Bone marrow (tissue), 2 donors: ENCODE results near the gene TRIM15.
"Not testable (repeated sequence)": the region's sequence is repeated elsewhere in the genome, so short reads cannot be mapped to it uniquely, and the experiment has no call there.

Source experiments
- DNase-seq, 2 donors: peaks; one replicate each; lab custom pipeline; 2025; lab: John Stamatoyannopoulos, UW

Gene TRIM15

GRCh38 chr6:30163090-30163917 is at the start of gene TRIM15:
Gene TRIM15 (plus strand): TSS chr6:30163546. CDS start chr6:30163685, 139 bp downstream.
- DNase-seq: no peak

- no peak for DNase-seq
Observed at GRCh38 chr6:30113841-30114240, 49.5 kb upstream of the TRIM15 start.

- no peak for DNase-seq
Observed at GRCh38 chr6:30116724-30117123, 46.6 kb upstream of the TRIM15 start.

- DNase-seq: not testable (repeated sequence)
Observed at GRCh38 chr6:30118691-30119090, 44.7 kb upstream of the TRIM15 start.

- no peak for DNase-seq
Observed at GRCh38 chr6:30121446-30122366, 41.6 kb upstream of the TRIM15 start.

- no peak for DNase-seq
Observed at GRCh38 chr6:30122515-30122914, 40.8 kb upstream of the TRIM15 start.

- no peak for DNase-seq
Observed at GRCh38 chr6:30127238-30128093, 35.9 kb upstream of the TRIM15 start.

GRCh38 chr6:30129265-30130178 is 33.8 kb upstream of the TRIM15 start:
- DNase-seq: no peak

GRCh38 chr6:30130179-30130679 is 33.1 kb upstream of the TRIM15 start:
- no peak for DNase-seq

GRCh38 chr6:30130887-30131862 is 32.2 kb upstream of the TRIM15 start:
- peak in 1 of 2 donors; percentile 64 for DNase-seq

GRCh38 chr6:30131947-30132497 is 31.3 kb upstream of the TRIM15 start:
- no peak for DNase-seq

- no peak for DNase-seq
Observed at GRCh38 chr6:30135147-30135546, 28.2 kb upstream of the TRIM15 start.

GRCh38 chr6:30135757-30136156 is 27.6 kb upstream of the TRIM15 start, which contains the start of gene TRIM40:
Gene TRIM40 (plus strand): TSS chr6:30136140. CDS start chr6:30137037, 897 bp downstream.
- no peak for DNase-seq

- no peak for DNase-seq
Observed at GRCh38 chr6:30136570-30137286, 26.6 kb upstream of the TRIM15 start.

- not testable (repeated sequence) for DNase-seq
Observed at GRCh38 chr6:30140240-30140639, 23.1 kb upstream of the TRIM15 start.

- DNase-seq: no peak
Observed at GRCh38 chr6:30142665-30143064, 20.7 kb upstream of the TRIM15 start.

- DNase-seq: no peak
Observed at GRCh38 chr6:30143780-30144179, 19.6 kb upstream of the TRIM15 start.

- DNase-seq: no peak
Observed at GRCh38 chr6:30144811-30145210, 18.5 kb upstream of the TRIM15 start.
